AG09319 (cell line): Measurements from ENCODE around the gene RANGAP1.

ENCODE experiments used
- DNase-seq: peaks from one replicate; pipeline ENCODE4 v3.0.0-alpha.2; 2010; ENCODE audit warnings: low read depth; ENCODE audit errors: extremely low read depth
- CTCF ChIP-seq: IDR thresholded peaks from 2 replicates; pipeline ENCODE4 v1.5.1; 2011; ENCODE audit warnings: low read depth, mild to moderate bottlenecking, inconsistent platforms, low read length, moderate library complexity

The RANGAP1 gene

GRCh38 chr22:41247703-41248102 lies 38.3 kb downstream of the RANGAP1 start:
- no peak for TF ChIP-seq CTCF
- no peak for DNase-seq

- no peak for DNase-seq
- no peak for TF ChIP-seq CTCF
These were observed 40.0 kb downstream of the RANGAP1 start for GRCh38 chr22:41245917-41246499.

GRCh38 chr22:41243361-41243760 lies 42.6 kb downstream of the RANGAP1 start:
- DNase-seq: no peak
- TF ChIP-seq CTCF: no peak

- TF ChIP-seq CTCF: no peak
- DNase-seq: no peak
These were observed 43.4 kb downstream of the RANGAP1 start for GRCh38 chr22:41242396-41243117.

GRCh38 chr22:41241133-41241676 lies 44.8 kb downstream of the RANGAP1 start:
- no peak for DNase-seq
- no peak for TF ChIP-seq CTCF

- no peak for DNase-seq
- no peak for TF ChIP-seq CTCF
These were observed 45.4 kb downstream of the RANGAP1 start, which contains the start of gene CHADL for GRCh38 chr22:41240377-41241132. TSS of gene CHADL (minus strand) at chr22:41240931. CDS start at chr22:41240881, 50 bp downstream.
